CD4-positive, alpha-beta T cell treated with Interleukin-1 beta for 1 hour (primary cell): Measurements from ENCODE around the gene ETFB.
A peak's percentile ranks its signal among the peaks of the same experiment; 100 is the strongest.

ENCODE experiments used
- DNase-seq, 2 donors: peaks; one replicate each; pipeline ENCODE4 v3.0.0-alpha.2; 2020 to 2022

Gene ETFB

GRCh38 chr19:51351266-51351990 is 14.8 kb downstream of the ETFB start:
- no peak for DNase-seq

GRCh38 chr19:51347209-51347928 is 18.8 kb downstream of the ETFB start:
- DNase-seq: no peak

GRCh38 chr19:51346742-51347141 is 19.4 kb downstream of the ETFB start:
- no peak for DNase-seq

- no peak for DNase-seq
These were observed 21.0 kb downstream of the ETFB start for GRCh38 chr19:51345076-51345620.

- no peak for DNase-seq
These were observed 23.3 kb downstream of the ETFB start for GRCh38 chr19:51342631-51343569.

GRCh38 chr19:51341976-51342580 is 24.1 kb downstream of the ETFB start, which contains the start of gene VSIG10L:
Gene VSIG10L (minus strand): TSS chr19:51342139. CDS start chr19:51342124, 15 bp downstream.
- DNase-seq: no peak

- no peak for DNase-seq
These were observed 25.1 kb downstream of the ETFB start for GRCh38 chr19:51341066-51341465.

- peak; percentile 91 to 94 for DNase-seq
These were observed 26.2 kb downstream of the ETFB start for GRCh38 chr19:51339687-51340656.

- no peak for DNase-seq
These were observed 26.9 kb downstream of the ETFB start for GRCh38 chr19:51339313-51339686.

- peak; percentile 83 for DNase-seq
These were observed 27.4 kb downstream of the ETFB start for GRCh38 chr19:51338563-51339312.

GRCh38 chr19:51337861-51338562 is 28.2 kb downstream of the ETFB start:
- no peak for DNase-seq

GRCh38 chr19:51337141-51337860 is 28.9 kb downstream of the ETFB start:
- DNase-seq: no peak

GRCh38 chr19:51333836-51334460 is 32.2 kb downstream of the ETFB start:
- no peak for DNase-seq

GRCh38 chr19:51331716-51332115 is 34.5 kb downstream of the ETFB start:
- DNase-seq: no peak

- no peak for DNase-seq
These were observed 35.0 kb downstream of the ETFB start for GRCh38 chr19:51331193-51331592.

GRCh38 chr19:51330366-51330765 is 35.8 kb downstream of the ETFB start:
- no peak for DNase-seq

GRCh38 chr19:51329411-51329810 is 36.8 kb downstream of the ETFB start:
- DNase-seq: no peak
